ENCODE results near the gene TCF19. TPM values are rescaled to one million over a fixed set of nuclear protein-coding genes. Genes with fewer than 3 reads are reported as not detected.
A peak's percentile ranks its signal among the peaks of the same experiment; 100 is the strongest.

TCF19 gene
- total and polyA plus RNA-seq, 8 donors, result 5.0 to 16.1 (median 7.4) TPM

GRCh38 chr6:31126396-31127175, 31.8 kb upstream of the TCF19 start:
- intact Hi-C loops (cut with DNase I; ENCODE audit: low total_unique reads), result no loop called here
- peak; percentile 56 to 68 for DNase-seq
- Histone ChIP-seq H3K27ac (peak overlapping the region; percentile 22 to 74 (median 57)), H3K27me3 (no peaks in the 10 kb centered on the region), H3K4me3 (no peak overlapping the region), H3K36me3 (no peaks in the 10 kb centered on the region), H3K4me1 (peaks cover 25 to 41% (median 34%) of the 10 kb centered on the region in 4 donors), H3K9me3 (no peaks in the 10 kb centered on the region)
- WGBS, 5 donors, result 33 to 49% (median 45%) methylated on average over 16 of the region's 16 CpGs
- TF ChIP-seq POLR2A (IDR thresholded peaks at IDR 0.05) (no peak), POLR2AphosphoS5 (IDR thresholded peaks at IDR 0.05) (peak in 2 of 3 donors; percentile 56 to 60)

DNA sequence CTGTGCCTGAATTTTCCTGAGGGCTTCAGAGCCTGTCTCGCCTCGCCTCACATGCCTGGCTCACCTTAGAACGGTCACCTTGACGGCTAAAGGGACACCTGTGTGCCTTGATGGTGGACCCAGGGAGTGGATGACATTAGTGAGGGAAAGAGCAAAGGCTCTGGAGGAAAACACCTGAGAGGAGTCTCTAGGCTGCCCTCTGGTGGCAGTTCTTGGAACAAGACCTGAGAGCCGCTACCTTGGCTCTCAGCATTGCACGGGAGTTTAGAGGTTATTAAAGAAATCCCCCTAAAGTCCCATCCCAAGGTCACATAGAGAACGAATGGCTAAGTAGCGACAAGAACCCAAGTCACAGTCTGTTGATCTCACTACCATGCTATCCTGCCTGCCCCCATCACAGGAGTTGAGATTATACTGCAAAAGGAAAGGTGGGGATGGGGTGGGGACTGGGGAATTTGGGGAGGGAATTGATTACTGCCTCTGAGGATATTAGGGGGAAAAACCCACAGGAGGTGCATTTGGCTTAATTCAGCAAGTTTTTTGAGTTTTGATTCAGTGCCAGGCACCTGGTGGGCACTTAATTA, 30.2 kb upstream of the TCF19 start:
- no peak for TF ChIP-seq EP300 (IDR thresholded peaks at IDR 0.05)
- TF ChIP-seq, protein P1, sequence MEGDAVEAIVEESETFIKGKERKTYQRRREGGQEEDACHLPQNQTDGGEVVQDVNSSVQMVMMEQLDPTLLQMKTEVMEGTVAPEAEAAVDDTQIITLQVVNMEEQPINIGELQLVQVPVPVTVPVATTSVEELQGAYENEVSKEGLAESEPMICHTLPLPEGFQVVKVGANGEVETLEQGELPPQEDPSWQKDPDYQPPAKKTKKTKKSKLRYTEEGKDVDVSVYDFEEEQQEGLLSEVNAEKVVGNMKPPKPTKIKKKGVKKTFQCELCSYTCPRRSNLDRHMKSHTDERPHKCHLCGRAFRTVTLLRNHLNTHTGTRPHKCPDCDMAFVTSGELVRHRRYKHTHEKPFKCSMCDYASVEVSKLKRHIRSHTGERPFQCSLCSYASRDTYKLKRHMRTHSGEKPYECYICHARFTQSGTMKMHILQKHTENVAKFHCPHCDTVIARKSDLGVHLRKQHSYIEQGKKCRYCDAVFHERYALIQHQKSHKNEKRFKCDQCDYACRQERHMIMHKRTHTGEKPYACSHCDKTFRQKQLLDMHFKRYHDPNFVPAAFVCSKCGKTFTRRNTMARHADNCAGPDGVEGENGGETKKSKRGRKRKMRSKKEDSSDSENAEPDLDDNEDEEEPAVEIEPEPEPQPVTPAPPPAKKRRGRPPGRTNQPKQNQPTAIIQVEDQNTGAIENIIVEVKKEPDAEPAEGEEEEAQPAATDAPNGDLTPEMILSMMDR (IDR thresholded peaks at IDR 0.05), result peak in 5 of 7 experiments; percentile 41 to 86 (median 76)
- TF ChIP-seq POLR2AphosphoS5 (IDR thresholded peaks at IDR 0.05), result peak in 1 of 3 donors; percentile 13
- no peak for TF ChIP-seq POLR2A (IDR thresholded peaks at IDR 0.05)
- Histone ChIP-seq H3K27me3 (no peaks in the 10 kb centered on the region), H3K9me3 (no peaks in the 10 kb centered on the region), H3K4me1 (peaks cover 14 to 29% (median 22%) of the 10 kb centered on the region in 4 donors), H3K27ac (no peak overlapping the region), H3K4me3 (no peak overlapping the region), H3K36me3 (no peaks in the 10 kb centered on the region)
- 4 to 6% (median 5%) methylated on average over 8 of the region's 8 CpGs for WGBS, 5 donors
- peak; percentile 84 to 85 for DNase-seq
- intact Hi-C loops (cut with DNase I; ENCODE audit: low total_unique reads), result no loop called here

GRCh38 chr6:31129130-31129529, 29.3 kb upstream of the TCF19 start:
- Histone ChIP-seq H3K4me3 (no peak overlapping the region), H3K36me3 (no peaks in the 10 kb centered on the region), H3K27me3 (no peaks in the 10 kb centered on the region), H3K27ac (no peak overlapping the region), H3K9me3 (no peaks in the 10 kb centered on the region), H3K4me1 (peaks cover 12 to 25% (median 20%) of the 10 kb centered on the region in 4 donors)
- TF ChIP-seq EP300 (IDR thresholded peaks at IDR 0.05) (no peak), POLR2A (IDR thresholded peaks at IDR 0.05) (no peak), POLR2AphosphoS5 (IDR thresholded peaks at IDR 0.05) (no peak)
- TF ChIP-seq, protein P1 (IDR thresholded peaks at IDR 0.05), result no peak
- intact Hi-C loops (cut with DNase I; ENCODE audit: low total_unique reads), result no loop called here
- no peak for DNase-seq
- 37 to 54% (median 48%) methylated on average over 4 of the region's 4 CpGs for WGBS, 5 donors

DNA sequence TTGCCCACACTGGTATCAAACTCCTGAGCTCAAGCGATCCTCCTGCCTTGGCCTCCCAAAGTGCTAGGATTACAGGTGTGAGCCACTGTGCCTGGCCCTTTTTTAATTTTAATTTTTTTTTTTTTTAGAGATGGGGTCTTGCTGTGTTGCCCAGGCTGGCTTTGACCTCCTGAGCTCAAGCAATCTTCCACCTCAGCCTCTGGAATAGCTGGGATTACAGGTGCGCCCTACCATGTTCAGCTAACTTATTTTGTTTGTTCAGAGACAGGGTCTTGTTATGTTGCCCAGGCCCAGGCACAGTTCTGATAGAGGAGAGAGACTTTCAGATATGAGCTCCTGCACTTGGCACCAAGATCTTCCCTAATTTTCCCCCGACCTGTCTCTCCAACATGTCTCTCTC, 27.6 kb upstream of the TCF19 start:
- no peaks in the 10 kb centered on the region for H3K27me3 ChIP-seq
- H3K4me3 ChIP-seq, result no peak overlapping the region
- H3K9me3 ChIP-seq, result no peaks in the 10 kb centered on the region
- TF ChIP-seq, protein P1 (IDR thresholded peaks at IDR 0.05), result no peak
- no peak for TF ChIP-seq POLR2AphosphoS5 (IDR thresholded peaks at IDR 0.05)
- no peak for TF ChIP-seq POLR2A (IDR thresholded peaks at IDR 0.05)
- TF ChIP-seq EP300 (IDR thresholded peaks at IDR 0.05), result no peak
- 90 to 99% (median 94%) methylated on average over 3 of the region's 3 CpGs for WGBS, 5 donors
- intact Hi-C loops (cut with DNase I; ENCODE audit: low total_unique reads), result no loop called here
- no peak overlapping the region for H3K27ac ChIP-seq
- H3K4me1 ChIP-seq, result peaks cover 4 to 16% (median 15%) of the 10 kb centered on the region in 4 donors
- DNase-seq, result no peak
- no peaks in the 10 kb centered on the region for H3K36me3 ChIP-seq

Measured in stomach (tissue), 9 donors.